Measurements from ENCODE around the gene SEPTIN7.

Gene SEPTIN7

GRCh38 chr7:35792873-35793489 is 7.9 kb upstream of the SEPTIN7 start:
- TF ChIP-seq CTCF (IDR thresholded peaks at IDR 0.05) = no peak

GRCh38 chr7:35797311-35797710 is 3.5 kb upstream of the SEPTIN7 start:
- TF ChIP-seq CTCF (IDR thresholded peaks at IDR 0.05) = no peak

GRCh38 chr7:35799846-35800717 is 775 bp upstream of the SEPTIN7 start:
- no peak for TF ChIP-seq CTCF (IDR thresholded peaks at IDR 0.05)

GRCh38 chr7:35801392-35802101 is 690 bp downstream of the SEPTIN7 start:
- TF ChIP-seq CTCF (IDR thresholded peaks at IDR 0.05) = peak; percentile 69

- TF ChIP-seq CTCF (IDR thresholded peaks at IDR 0.05) = 0 out of 2 replicates have a peak, but pooled peaks have one; percentile 4
Measured at GRCh38 chr7:35802102-35802466, 1.2 kb downstream of the SEPTIN7 start.

GRCh38 chr7:35802649-35803048 is 1.8 kb downstream of the SEPTIN7 start:
- TF ChIP-seq CTCF (IDR thresholded peaks at IDR 0.05) = no peak

- no peak for TF ChIP-seq CTCF (IDR thresholded peaks at IDR 0.05)
Measured at GRCh38 chr7:35804231-35804970, 3.5 kb downstream of the SEPTIN7 start.
